Prostate gland (tissue), 2 donors: ENCODE measurements around the gene ST6GALNAC5.

Experiments used
- POLR2A ChIP-seq: fragments of 450-650 bp; IDR thresholded peaks from one replicate; pipeline ENCODE4 v1.6.1; 2016; ENCODE audit warnings: antibody characterized with exemption, mild to moderate bottlenecking
- POLR2AphosphoS5 ChIP-seq: sonication (generic); formaldehyde crosslinking; IDR thresholded peaks from one replicate; pipeline ENCODE4 v1.6.1; 2017; ENCODE audit warnings: antibody characterized with exemption
- TF ChIP-seq, protein P1 (sequence below), 4 experiments: fragments of 200-600 bp in 2 of 4; fragments of 450-650 bp in 2 of 4; sonication (generic) in 2 of 4; IDR thresholded peaks; 1 replicate in 3 of 4; 2 replicates in 1 of 4; pipeline ENCODE4 v1.5.1; 2016 to 2019; ENCODE audit warnings: antibody characterized with exemption in 4 of 4, mild to moderate bottlenecking in 2 of 4, moderate library complexity in 2 of 4

- TF ChIP-seq, protein P1, sequence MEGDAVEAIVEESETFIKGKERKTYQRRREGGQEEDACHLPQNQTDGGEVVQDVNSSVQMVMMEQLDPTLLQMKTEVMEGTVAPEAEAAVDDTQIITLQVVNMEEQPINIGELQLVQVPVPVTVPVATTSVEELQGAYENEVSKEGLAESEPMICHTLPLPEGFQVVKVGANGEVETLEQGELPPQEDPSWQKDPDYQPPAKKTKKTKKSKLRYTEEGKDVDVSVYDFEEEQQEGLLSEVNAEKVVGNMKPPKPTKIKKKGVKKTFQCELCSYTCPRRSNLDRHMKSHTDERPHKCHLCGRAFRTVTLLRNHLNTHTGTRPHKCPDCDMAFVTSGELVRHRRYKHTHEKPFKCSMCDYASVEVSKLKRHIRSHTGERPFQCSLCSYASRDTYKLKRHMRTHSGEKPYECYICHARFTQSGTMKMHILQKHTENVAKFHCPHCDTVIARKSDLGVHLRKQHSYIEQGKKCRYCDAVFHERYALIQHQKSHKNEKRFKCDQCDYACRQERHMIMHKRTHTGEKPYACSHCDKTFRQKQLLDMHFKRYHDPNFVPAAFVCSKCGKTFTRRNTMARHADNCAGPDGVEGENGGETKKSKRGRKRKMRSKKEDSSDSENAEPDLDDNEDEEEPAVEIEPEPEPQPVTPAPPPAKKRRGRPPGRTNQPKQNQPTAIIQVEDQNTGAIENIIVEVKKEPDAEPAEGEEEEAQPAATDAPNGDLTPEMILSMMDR (IDR thresholded peaks at IDR 0.05) = no peak
- TF ChIP-seq POLR2A (no peak), POLR2AphosphoS5 (no peak)
Measured at GRCh38 chr1:77081834-77082233, 214.6 kb downstream of the ST6GALNAC5 start.
